ENCODE results near the gene TCL1B.

The TCL1B gene

DNA sequence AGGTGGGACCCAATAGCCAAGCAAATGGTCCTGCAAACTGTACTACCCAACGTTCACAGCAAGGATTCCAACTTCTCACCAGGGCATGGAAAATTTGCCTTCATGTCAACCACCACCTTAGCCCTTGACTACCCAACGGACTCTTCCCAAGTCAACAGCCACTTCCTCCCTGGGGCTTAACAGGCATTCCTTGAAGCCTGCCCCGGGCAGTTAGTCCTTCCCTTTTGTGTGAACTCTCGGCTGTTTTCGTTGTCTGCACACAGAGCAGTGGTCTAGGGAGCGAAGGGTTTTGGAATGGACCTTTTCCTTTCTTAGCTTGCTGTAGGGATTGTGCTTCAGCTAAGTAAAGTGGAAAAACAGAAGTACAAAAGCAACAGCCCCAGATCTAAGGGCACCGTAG lies 35.2 kb upstream of the TCL1B start:
- H3K9me3 ChIP-seq = no peaks in the 10 kb centered on the region
- H3K36me3 ChIP-seq = no peaks in the 10 kb centered on the region
- H3K4me1 ChIP-seq = no peaks in the 10 kb centered on the region
- no peak overlapping the region for H3K4me3 ChIP-seq (ENCODE audit: low read depth, low read length)
- TF ChIP-seq, protein P1, sequence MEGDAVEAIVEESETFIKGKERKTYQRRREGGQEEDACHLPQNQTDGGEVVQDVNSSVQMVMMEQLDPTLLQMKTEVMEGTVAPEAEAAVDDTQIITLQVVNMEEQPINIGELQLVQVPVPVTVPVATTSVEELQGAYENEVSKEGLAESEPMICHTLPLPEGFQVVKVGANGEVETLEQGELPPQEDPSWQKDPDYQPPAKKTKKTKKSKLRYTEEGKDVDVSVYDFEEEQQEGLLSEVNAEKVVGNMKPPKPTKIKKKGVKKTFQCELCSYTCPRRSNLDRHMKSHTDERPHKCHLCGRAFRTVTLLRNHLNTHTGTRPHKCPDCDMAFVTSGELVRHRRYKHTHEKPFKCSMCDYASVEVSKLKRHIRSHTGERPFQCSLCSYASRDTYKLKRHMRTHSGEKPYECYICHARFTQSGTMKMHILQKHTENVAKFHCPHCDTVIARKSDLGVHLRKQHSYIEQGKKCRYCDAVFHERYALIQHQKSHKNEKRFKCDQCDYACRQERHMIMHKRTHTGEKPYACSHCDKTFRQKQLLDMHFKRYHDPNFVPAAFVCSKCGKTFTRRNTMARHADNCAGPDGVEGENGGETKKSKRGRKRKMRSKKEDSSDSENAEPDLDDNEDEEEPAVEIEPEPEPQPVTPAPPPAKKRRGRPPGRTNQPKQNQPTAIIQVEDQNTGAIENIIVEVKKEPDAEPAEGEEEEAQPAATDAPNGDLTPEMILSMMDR (IDR thresholded peaks at IDR 0.05; ENCODE audit: low read depth, low read length) = no peak
- H3K27me3 ChIP-seq = peaks cover 18% of the 10 kb centered on the region
- no peak for DNase-seq

DNA sequence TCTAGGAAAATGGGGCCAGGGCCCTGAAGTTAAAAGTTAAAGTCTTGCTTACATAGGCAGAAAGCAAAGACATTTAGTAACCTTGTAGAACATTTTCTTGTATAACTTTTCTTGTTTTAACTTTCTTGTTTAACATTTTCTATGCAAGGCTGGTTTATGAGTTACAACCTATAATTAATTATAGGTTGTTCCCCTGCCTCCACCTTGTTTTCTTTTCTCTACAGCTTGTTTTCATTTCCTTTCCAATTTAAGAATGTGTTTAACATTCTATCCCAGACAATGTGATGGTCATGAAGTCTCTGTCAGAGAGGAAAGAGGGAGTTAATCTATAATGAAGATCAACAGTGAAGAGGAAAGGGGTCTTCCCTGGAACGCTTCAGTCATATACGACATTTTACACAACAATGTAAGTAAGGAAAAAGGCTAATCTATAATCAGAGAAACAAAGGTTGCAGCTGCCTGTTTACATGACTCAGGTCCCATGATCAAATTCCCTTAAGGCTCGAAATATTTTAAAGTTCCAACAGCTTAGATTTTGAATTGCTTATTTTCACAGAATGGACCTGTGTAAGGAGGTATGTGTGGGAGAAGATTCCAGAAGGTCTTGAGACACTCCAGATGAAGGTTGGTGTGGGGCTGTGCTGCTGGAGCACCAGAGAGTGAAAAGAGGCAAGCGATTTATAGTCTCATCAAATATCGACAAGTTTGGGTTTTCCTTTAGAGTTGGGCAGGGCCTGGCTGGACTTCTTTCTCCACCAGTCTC lies 34.2 kb upstream of the TCL1B start:
- H3K27me3 ChIP-seq = peaks cover 18% of the 10 kb centered on the region
- no peaks in the 10 kb centered on the region for H3K36me3 ChIP-seq
- H3K4me1 ChIP-seq = no peaks in the 10 kb centered on the region
- H3K4me3 ChIP-seq (ENCODE audit: low read depth, low read length) = no peak overlapping the region
- H3K9me3 ChIP-seq = no peaks in the 10 kb centered on the region
- TF ChIP-seq, protein P1 (IDR thresholded peaks at IDR 0.05; ENCODE audit: low read depth, low read length) = no peak
- DNase-seq = no peak

DNA sequence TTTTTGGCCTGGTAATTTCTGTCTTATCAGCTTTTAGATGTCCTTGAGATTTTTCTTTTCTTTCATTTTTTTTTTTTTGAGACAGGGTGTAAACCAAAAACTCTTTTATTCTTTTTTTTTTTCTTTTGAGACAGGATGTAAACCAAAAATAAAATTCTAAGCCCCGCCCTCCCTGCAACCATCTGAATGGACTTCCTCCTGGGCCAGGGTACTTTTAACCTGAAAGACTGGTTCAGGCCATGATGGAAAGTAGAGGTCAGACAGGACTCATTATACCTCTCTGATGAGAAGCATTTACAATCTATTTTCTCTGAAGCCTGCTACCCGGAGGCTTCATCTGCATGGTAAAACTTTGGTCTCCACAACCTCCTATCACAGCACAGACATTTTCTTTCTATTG lies 33.5 kb upstream of the TCL1B start:
- Histone ChIP-seq H3K4me1 (no peaks in the 10 kb centered on the region), H3K27me3 (peaks cover 18% of the 10 kb centered on the region)
- TF ChIP-seq, protein P1 (IDR thresholded peaks at IDR 0.05; ENCODE audit: low read depth, low read length) = no peak

DNA sequence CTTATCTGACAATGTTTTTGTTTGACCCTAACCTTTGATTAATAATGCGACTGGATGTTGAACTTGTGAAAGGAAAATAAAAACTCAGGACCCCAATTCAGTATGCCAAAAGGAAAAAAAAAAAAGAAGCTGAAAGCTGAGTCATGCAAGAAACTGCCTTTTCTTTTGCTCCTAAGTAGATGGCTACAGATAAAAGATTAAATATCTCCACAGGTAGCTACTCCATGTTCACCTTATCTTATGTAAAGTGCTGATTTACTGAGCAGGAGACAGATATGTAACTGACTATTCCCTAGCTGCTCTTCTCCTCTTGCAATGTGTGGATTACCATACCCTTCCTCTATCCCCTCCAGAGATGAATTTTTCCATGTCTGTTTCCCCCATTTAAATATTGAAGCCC lies 30.8 kb upstream of the TCL1B start:
- no peak overlapping the region for H3K4me3 ChIP-seq (ENCODE audit: low read depth, low read length)
- no peaks in the 10 kb centered on the region for H3K9me3 ChIP-seq
- no peaks in the 10 kb centered on the region for H3K36me3 ChIP-seq
- peaks cover 15% of the 10 kb centered on the region for H3K27me3 ChIP-seq
- TF ChIP-seq, protein P1 (IDR thresholded peaks at IDR 0.05; ENCODE audit: low read depth, low read length) = no peak
- H3K4me1 ChIP-seq = no peaks in the 10 kb centered on the region; the same call in 1 of the 2 replicates
- DNase-seq = no peak

More for the DNA sequence above, 33.5 kb upstream of the TCL1B start:
- Histone ChIP-seq H3K9me3 (no peaks in the 10 kb centered on the region), H3K4me3 (ENCODE audit: low read depth, low read length) (no peak overlapping the region), H3K36me3 (no peaks in the 10 kb centered on the region)
- no peak for DNase-seq

DNA sequence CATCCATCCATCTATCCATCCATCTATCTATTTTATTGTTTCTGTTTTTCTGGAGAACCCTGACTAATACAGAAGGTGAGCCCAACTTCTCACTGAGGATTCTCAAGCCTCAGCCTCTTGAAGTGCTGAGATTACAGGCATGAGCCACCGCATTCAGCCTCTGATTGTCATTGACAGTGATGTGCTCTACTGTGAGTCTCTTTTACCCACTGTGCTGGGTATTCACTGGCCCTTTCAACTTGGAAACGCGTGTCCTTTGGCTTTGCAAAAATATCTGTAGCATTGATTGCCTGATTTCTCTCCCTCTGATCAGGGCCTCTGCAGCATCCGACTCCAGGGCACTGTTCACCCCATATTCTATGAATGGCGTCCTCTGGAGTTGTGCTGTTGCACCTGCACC lies 29.6 kb upstream of the TCL1B start:
- H3K36me3 ChIP-seq = no peaks in the 10 kb centered on the region
- H3K9me3 ChIP-seq = no peaks in the 10 kb centered on the region
- H3K27me3 ChIP-seq = peaks cover 5% of the 10 kb centered on the region
- H3K4me3 ChIP-seq (ENCODE audit: low read depth, low read length) = no peak overlapping the region
- no peak for DNase-seq
- no peaks in the 10 kb centered on the region; the same call in 1 of the 2 replicates for H3K4me1 ChIP-seq
- TF ChIP-seq, protein P1 (IDR thresholded peaks at IDR 0.05; ENCODE audit: low read depth, low read length) = no peak

DNA sequence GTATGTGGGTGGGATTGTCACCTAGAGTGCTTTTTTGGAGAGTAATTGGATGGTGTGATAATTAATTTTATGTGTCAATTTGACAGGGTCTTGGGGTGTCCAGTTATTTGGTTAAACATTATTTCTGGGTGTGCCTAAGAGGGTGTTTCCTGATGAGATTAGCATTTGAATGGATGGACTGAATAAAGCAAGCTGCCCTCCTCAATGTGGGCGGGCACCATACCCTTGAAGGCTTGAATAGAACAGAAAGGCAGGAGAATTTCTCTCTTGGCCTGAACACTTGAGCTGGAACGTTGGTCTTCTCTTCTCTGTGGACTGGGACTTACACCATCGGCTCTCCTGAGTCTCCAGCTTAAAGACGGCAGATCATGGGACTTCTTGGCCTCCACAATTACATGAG lies 28.8 kb upstream of the TCL1B start:
- Histone ChIP-seq H3K4me1 (no peaks in the 10 kb centered on the region; the same call in 1 of the 2 replicates), H3K4me3 (ENCODE audit: low read depth, low read length) (no peak overlapping the region), H3K36me3 (no peaks in the 10 kb centered on the region), H3K27me3 (no peaks in the 10 kb centered on the region; the same call in none of the 2 replicates), H3K9me3 (no peaks in the 10 kb centered on the region)
- TF ChIP-seq, protein P1 (IDR thresholded peaks at IDR 0.05; ENCODE audit: low read depth, low read length) = no peak
- no peak for DNase-seq
